CD4-positive, alpha-beta T cell (primary cell): Measurements from ENCODE around the gene SMIM35. TPM values are rescaled to one million over a fixed set of nuclear protein-coding genes. Genes with fewer than 3 reads are reported as not detected.

Experiments used
- ATAC-seq: fragments of 200-7000 bp; cut with Tn5 transposase; one replicate; pipeline ENCODE4 v1.10.0; 2022; ENCODE audit warnings: mild to moderate bottlenecking; ENCODE audit not compliant: poor library complexity
- CTCF ChIA-PET: fragments of 350-600 bp; sonication (Branson Sonifier 250); formaldehyde crosslinking; loops from one replicate; lab custom pipeline; 2021; ENCODE audit warnings: antibody characterized with exemption, inconsistent platforms; lab: Charles Lee
- POLR2A ChIA-PET: fragments of 350-600 bp; sonication (Branson Sonifier 250); formaldehyde crosslinking; loops from one replicate; lab custom pipeline; 2021; ENCODE audit warnings: antibody characterized with exemption, inconsistent platforms; lab: Charles Lee
- DNase-seq, 14 experiments: peaks; one replicate each; pipeline ENCODE4 v3.0.0-alpha.2; 2013 to 2020; ENCODE audit warnings: mixed read lengths in 2 of 14
- H3K27ac ChIP-seq, 2 donors: one replicate each; pipeline versions ENCODE4 v1.5.1 to v1.7.0; 2013; ENCODE audit warnings: low read length in 2 of 2, low read depth in 1 of 2, mild to moderate bottlenecking in 1 of 2
- H3K27me3 ChIP-seq, 2 experiments: 1 replicate in 1 of 2; 2 replicates in 1 of 2; pipeline versions ENCODE4 v1.6.1 to v1.7.0; 2013; ENCODE audit warnings: low read length in 2 of 2, control low read depth in 1 of 2, mild to moderate bottlenecking in 1 of 2, moderate library complexity in 1 of 2; ENCODE audit not compliant: insufficient read depth in 2 of 2, control insufficient read depth in 1 of 2
- H3K36me3 ChIP-seq: one replicate; pipeline ENCODE4 v1.6.1; 2013; ENCODE audit warnings: low read length, control low read depth; ENCODE audit not compliant: insufficient read depth
- H3K4me1 ChIP-seq: one replicate; pipeline ENCODE4 v1.6.1; 2013; ENCODE audit warnings: low read length, control low read depth; ENCODE audit not compliant: insufficient read depth
- H3K4me3 ChIP-seq: one replicate; pipeline ENCODE4 v1.5.1; 2013; ENCODE audit warnings: mild to moderate bottlenecking, low read length, moderate library complexity
- H3K9me3 ChIP-seq, 2 experiments: 1 replicate in 1 of 2; 2 replicates in 1 of 2; pipeline versions ENCODE4 v1.6.1 to v1.7.0; 2013; ENCODE audit warnings: low read length in 2 of 2, mild to moderate bottlenecking in 2 of 2, control low read depth in 1 of 2, moderate library complexity in 1 of 2; ENCODE audit not compliant: control insufficient read depth in 1 of 2, insufficient read depth in 1 of 2
- H3K27ac Mint-ChIP-seq: one replicate; pipeline ENCODE4 v1.8.0; 2020; ENCODE audit warnings: mixed read lengths
- H3K27me3 Mint-ChIP-seq: one replicate; pipeline ENCODE4 v1.8.0; 2021; ENCODE audit warnings: mixed read lengths
- H3K36me3 Mint-ChIP-seq: one replicate; pipeline ENCODE4 v1.8.0; 2021; ENCODE audit warnings: low read depth, mixed read lengths
- H3K4me1 Mint-ChIP-seq: one replicate; pipeline ENCODE4 v1.8.0; 2021; ENCODE audit warnings: low read depth, mixed read lengths
- H3K4me3 Mint-ChIP-seq: one replicate; pipeline ENCODE4 v1.8.0; 2020; ENCODE audit warnings: mild to moderate bottlenecking, mixed read lengths
- H3K9me3 Mint-ChIP-seq: one replicate; pipeline ENCODE4 v1.8.0; 2020; ENCODE audit warnings: mixed read lengths
- intact Hi-C, 2 experiments: fragments of 100-400 bp; cut with DNase I in 1 of 2; cut with micrococcal nuclease in 1 of 2; formaldehyde crosslinking; loops; one replicate each; pipeline versions ENCODE4 v1.15.1 to v1.9.0; 2023 to 2025; cut with DNase I, micrococcal nuclease
- total RNA-seq, 174 experiments: library from RNA in 2 of 174; stranded (reverse) in 2 of 174; gene quantifications; one replicate each; pipeline ENCODE4 v1.2.3 and lab custom pipeline; 2021 to 2026
- TF ChIP-seq, protein P1 (sequence below): fragments of 200-600 bp; IDR thresholded peaks from one replicate; pipeline ENCODE4 v1.8.0; 2022; ENCODE audit warnings: antibody characterized with exemption, mild to moderate bottlenecking

SMIM35 gene
- total RNA-seq, 2 experiments from 2014 or later, result 0.06 to 0.08 TPM

DNA sequence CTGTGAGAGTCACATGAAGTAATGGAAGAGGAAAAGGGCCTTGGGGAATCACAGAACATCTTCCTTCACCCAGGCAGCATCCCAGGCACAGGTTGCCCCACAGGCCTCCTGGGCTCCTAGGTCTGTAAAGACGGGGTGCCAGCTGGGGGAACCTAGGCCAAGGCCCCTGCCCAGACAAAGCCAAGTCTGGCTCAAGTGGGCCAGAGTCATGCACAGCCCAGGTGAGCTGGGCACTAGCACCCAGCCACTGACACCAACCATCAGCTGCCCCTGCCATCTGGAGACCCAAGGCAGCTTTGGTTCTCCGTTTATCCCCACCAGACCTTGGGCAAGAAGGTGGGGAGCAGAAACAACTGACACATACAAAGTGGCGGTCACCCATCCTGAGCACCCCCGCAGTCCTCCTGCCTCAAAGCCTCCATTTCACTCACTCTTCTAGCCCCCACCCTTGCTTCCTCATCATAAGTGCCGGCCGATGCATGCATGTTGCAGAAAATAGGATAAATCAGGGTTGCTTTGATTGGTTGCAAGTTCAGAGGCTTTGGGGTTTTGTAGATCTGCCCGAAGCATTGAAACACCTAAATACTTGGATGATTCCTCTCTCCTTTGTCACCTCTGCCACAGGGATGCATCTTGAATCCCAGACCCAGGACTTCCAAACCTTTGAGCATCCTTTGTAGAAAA, 36.4 kb downstream of the SMIM35 start:
- Mint-ChIP-seq H3K4me1 (peaks cover 80% of the 10 kb centered on the region), H3K4me3 (peak overlapping the region; percentile 12), H3K9me3 (no peaks in the 10 kb centered on the region), H3K27ac (peak overlapping the region; percentile 95), H3K27me3 (no peaks in the 10 kb centered on the region), H3K36me3 (no peaks in the 10 kb centered on the region)
- no peaks in the 10 kb centered on the region for H3K9me3 ChIP-seq
- H3K27ac ChIP-seq, result peak overlapping the region; percentile 48 to 68
- ChIA-PET CTCF (interaction anchor here (0.9 to 5.1 kb wide), 8 partner anchors 97 to 243 kb away, joined by 3 to 78 read pairs (median 8); no protein-coding TSS in a partner anchor), POLR2A (interaction anchor here (1.1 to 5.4 kb wide), 6 partner anchors 46 to 254 kb away, joined by 3 to 156 read pairs (median 74); partner anchors contain the start of genes CD3E and IL10RA)
- H3K4me3 ChIP-seq, result no peak overlapping the region
- H3K27me3 ChIP-seq, result no peaks in the 10 kb centered on the region
- intact Hi-C loops, result loop anchor here (2.0 kb wide), 3 partner anchors 48 to 236 kb away; partner anchors contain the start of gene IL10RA (in 1 of the 2)
- peaks cover 80% of the 10 kb centered on the region for H3K4me1 ChIP-seq
- H3K36me3 ChIP-seq, result no peaks in the 10 kb centered on the region
- DNase-seq (no peak), ATAC-seq (no peak)
- TF ChIP-seq, protein P1, sequence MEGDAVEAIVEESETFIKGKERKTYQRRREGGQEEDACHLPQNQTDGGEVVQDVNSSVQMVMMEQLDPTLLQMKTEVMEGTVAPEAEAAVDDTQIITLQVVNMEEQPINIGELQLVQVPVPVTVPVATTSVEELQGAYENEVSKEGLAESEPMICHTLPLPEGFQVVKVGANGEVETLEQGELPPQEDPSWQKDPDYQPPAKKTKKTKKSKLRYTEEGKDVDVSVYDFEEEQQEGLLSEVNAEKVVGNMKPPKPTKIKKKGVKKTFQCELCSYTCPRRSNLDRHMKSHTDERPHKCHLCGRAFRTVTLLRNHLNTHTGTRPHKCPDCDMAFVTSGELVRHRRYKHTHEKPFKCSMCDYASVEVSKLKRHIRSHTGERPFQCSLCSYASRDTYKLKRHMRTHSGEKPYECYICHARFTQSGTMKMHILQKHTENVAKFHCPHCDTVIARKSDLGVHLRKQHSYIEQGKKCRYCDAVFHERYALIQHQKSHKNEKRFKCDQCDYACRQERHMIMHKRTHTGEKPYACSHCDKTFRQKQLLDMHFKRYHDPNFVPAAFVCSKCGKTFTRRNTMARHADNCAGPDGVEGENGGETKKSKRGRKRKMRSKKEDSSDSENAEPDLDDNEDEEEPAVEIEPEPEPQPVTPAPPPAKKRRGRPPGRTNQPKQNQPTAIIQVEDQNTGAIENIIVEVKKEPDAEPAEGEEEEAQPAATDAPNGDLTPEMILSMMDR, result no peak

DNA sequence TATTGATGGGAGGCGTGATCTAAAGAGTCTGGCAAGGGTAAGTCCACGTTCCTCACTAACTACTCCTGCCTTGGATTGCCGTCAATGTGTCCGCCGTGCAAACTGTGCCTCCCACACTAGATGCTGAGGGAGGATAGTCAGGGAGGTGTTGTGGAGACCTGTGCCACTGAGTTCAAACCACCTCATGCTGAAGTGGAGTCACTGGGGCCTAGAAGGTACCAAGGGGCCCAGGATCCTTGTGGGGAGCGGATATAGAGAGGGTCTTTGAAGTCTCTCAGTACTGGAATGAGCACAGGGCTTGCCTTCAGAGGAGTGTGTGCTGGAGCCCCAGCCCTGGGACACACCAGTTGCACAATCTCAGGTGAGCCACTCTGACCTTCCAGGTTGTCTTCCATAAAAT, 37.0 kb downstream of the SMIM35 start:
- H3K4me3 Mint-ChIP-seq, result peak overlapping the region; percentile 3
- ATAC-seq, result no peak
- ChIA-PET CTCF (no interaction called here), POLR2A (interaction anchor here (2.3 to 5.4 kb wide), 6 partner anchors 46 to 99 kb away, joined by 14 to 156 read pairs (median 74); partner anchors contain the start of gene IL10RA)
- H3K36me3 Mint-ChIP-seq, result no peaks in the 10 kb centered on the region
- TF ChIP-seq, protein P1, result no peak
- peak overlapping the region; percentile 48 to 68 for H3K27ac ChIP-seq
- no peaks in the 10 kb centered on the region for H3K27me3 ChIP-seq
- H3K9me3 ChIP-seq, result no peaks in the 10 kb centered on the region
- H3K9me3 Mint-ChIP-seq, result no peaks in the 10 kb centered on the region
- intact Hi-C loops, result loop anchor here (2.0 to 5.0 kb wide), 4 partner anchors 42 to 235 kb away; partner anchors contain the start of gene IL10RA (in 1 of the 2)
- H3K4me3 ChIP-seq, result no peak overlapping the region
- no peaks in the 10 kb centered on the region for H3K27me3 Mint-ChIP-seq
- peak overlapping the region; percentile 95 for H3K27ac Mint-ChIP-seq
- H3K4me1 Mint-ChIP-seq, result peaks cover 86% of the 10 kb centered on the region
- no peaks in the 10 kb centered on the region for H3K36me3 ChIP-seq
- peaks cover 85% of the 10 kb centered on the region for H3K4me1 ChIP-seq
- no peak for DNase-seq

DNA sequence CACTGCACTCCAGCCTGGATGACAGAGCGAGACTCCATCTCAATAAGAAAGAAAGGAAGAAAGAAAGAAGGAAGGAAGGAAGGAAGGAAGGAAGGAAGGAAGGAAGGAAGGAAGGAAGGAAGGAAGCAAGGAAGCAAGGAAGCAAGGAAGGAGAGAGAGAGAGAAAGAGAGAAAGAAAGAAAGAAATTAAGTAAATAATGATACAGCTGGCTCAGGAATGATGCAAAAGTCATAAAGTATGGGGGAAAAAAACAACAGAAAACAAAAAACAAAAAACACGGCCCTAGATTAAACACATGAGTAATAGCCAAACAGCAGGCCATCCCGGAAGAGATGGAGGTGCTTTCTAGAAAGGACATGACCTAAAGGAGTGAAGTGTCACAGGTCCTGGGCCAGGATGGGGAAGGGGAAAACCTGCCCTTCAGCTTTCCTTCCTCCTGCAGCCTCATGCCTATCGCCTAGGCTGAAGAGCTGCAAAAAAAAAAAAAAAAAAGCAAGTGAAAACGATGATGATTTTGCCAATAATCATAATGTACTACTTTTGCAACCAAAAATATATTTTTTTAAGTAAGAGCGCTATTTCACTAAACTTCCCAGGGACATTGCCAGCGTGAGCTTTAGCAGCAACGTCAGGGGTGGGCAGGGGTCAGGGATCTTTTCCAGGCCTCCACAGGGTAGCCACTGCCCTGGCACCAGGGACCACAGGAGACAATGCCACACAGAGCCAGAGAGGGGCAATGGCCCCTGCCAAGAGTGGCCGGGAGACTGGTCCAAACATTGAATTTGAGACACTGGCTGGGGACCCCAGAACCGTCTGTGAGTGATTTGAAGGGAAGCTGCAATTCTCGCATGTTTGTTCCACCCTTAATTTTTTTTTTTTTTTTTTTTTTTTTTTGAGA, 38.0 kb downstream of the SMIM35 start:
- Histone ChIP-seq H3K9me3 (no peaks in the 10 kb centered on the region), H3K27me3 (no peaks in the 10 kb centered on the region), H3K27ac (peak overlapping the region in 1 of 2 donors; percentile 31), H3K4me1 (peaks cover 92% of the 10 kb centered on the region), H3K36me3 (no peaks in the 10 kb centered on the region), H3K4me3 (no peak overlapping the region)
- no peak for ATAC-seq
- H3K27me3 Mint-ChIP-seq, result no peaks in the 10 kb centered on the region
- DNase-seq, result peak in 1 of 14 experiments; percentile 31
- intact Hi-C loops, result loop anchor here in 1 of 2 experiments (5.0 kb wide), 1 partner anchor 41 kb away; no protein-coding TSS in a partner anchor
- H3K9me3 Mint-ChIP-seq, result no peaks in the 10 kb centered on the region
- ChIA-PET POLR2A (interaction anchor here (0.9 to 5.4 kb wide), 4 partner anchors 43 to 98 kb away, joined by 3 to 57 read pairs (median 10); no protein-coding TSS in a partner anchor), CTCF (interaction anchor here (0.7 to 1.6 kb wide), 4 partner anchors 52 to 622 kb away, joined by 3 to 5 read pairs (median 3); no protein-coding TSS in a partner anchor)
- H3K4me3 Mint-ChIP-seq, result peak overlapping the region; percentile 40
- H3K27ac Mint-ChIP-seq, result peak overlapping the region; percentile 95
- TF ChIP-seq, protein P1, result no peak
- H3K36me3 Mint-ChIP-seq, result no peaks in the 10 kb centered on the region
- peaks cover 93% of the 10 kb centered on the region for H3K4me1 Mint-ChIP-seq
